ENCODE data around the gene CDKN3.
"Not testable (repeated sequence)": the region's sequence is repeated elsewhere in the genome, so short reads cannot be mapped to it uniquely, and the experiment has no call there.

CDKN3 gene

DNA sequence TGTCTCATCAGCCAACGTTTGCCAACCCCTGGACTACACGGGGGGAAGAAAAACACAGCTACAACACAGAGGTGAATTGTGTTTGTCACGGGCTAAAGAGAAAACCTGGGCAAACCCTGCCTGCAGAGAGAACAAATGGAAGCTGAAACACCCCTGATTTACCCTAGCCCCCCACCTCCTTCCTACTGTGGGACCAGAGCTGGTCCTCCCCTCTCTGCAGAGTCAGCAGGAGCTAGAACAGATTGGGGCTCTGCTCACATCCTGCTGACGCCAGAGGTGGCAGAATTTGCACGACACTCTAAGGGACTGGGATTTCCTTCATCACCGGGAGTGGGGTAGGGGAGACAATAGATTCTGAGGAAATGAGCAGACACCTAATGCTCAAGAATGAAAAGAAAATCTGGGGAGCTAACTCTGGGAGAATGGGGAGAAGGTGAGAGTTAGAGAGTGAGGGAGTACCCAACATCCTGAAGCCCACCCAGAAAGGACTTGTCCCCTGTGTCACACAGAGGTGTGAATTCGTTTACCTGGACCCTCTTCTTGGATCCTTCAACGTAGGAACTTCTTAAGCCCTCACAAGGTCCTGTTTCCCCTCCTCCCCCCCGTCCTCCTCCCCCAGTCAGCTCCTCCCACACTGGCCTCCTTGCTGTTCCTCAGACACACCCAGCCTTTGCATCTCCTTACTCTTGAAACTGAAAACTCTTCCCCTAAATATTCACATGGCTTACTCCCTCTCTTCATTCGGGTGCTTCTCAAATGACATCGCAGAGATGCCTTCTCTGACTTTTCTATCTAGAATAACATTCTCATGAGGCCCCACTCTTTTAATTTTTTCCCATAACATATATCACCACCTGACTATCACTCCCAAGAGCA, 26.2 kb upstream of the CDKN3 start:
- DNase-seq, result no peak

DNA sequence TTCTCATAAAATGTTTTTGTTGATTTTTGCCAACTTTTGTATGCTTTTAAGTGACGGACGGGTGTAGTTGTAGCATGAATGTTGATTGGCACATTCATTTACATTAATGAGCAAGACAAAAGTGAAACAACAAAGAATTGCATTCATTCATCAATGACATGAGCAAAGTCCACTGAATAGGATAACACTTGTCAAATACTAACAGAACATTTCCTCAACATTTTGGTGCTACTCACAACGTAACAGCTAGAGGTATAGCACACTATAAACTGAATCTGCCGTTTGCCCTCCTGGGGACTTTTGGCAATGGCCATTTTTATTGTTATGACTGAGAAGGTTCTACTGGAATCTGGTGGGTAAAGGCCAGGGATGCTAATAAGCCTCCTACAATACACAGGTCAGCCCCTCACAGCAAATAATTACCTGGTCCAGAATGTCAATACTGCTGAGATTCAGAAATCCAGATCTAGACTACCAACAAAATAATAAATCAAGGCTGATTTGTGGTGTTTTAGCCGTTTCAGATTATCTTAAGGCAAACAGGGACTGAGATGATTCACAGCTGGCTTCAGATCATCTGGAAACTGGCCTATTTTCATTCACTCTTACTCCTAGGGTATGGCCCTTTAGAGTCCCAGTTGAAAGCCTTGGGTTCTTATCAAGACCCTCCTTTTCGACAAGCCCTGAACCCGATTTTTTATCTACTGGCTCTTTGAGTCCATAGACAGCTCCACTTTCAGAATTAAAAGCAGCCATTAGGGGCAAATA, 22.5 kb upstream of the CDKN3 start:
- no peak for DNase-seq

DNA sequence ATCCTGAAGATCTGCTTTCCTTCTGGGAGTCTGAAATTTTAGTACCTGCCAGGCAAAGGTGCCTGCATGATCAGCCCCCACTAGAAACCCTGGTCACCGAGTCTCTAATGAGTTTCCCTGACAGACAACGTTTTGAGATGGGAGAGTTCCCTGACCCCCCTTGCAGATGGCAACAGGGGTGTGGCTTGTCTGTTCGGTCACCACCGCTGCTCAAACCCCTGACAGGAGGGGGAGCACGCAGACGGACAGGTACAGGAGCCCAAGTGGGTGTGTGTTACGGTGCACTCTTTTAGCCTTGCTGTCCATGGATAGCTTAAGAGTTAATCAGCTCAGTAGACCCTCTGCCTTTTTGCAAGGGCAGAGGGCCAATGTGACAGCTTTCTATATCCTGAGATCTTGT, 19.3 kb upstream of the CDKN3 start:
- no peak for DNase-seq

DNA sequence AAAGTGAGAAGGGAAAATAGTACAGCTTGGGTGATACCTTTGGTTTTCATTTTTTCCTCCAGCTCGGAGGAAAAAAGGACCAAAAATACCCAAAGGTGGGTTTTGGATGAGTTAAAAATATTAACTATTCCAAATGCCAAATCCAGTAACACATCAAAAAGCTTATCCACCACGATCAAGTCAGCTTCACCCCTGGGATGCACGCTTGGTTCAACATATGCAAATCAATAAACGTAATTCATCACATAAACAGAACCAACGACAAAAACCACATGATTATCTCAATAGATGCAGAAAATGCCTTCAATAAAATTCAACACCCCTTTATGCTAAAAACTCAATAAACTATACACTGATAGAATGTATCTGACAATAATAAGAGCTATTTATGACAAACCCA, 17.9 kb upstream of the CDKN3 start:
- not testable (repeated sequence) for DNase-seq

DNA sequence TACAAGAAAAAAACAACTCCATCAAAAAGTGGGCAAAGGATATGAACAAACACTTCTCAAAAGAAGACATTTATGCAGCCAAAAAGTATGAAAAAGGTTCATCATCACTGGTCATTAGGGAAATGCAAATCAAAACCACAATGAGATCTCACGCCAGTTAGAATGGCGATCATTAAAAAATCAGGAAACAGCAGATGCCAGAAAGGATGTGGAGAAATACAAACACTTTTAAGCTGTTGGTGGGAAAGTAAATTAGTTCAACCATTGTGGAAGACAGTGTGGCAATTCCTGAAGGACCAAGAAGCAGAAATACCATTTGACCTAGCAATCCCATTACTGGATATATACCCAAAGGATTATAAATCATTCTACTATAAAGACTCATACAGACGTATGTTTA, 16.2 kb upstream of the CDKN3 start:
- not testable (repeated sequence) for DNase-seq

DNA sequence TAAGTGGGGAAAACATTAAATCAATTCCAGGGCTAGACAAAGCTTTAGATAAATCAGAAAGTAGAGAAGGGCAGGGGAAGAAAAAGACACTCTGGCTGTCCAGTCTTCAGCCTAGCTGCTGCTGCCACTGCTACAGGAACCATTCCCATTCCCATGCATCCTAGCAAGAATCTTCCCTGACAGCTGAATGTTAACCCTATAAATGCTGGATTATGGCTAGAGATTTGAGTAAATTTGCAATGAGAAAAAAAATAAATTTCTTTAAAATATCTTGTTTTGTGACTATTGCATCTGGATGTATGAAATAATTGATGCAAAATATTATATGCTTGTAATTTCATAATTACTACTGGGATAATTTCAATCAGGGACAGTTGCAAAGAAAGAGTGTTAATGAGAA, 15.0 kb upstream of the CDKN3 start:
- no peak for DNase-seq

DNA sequence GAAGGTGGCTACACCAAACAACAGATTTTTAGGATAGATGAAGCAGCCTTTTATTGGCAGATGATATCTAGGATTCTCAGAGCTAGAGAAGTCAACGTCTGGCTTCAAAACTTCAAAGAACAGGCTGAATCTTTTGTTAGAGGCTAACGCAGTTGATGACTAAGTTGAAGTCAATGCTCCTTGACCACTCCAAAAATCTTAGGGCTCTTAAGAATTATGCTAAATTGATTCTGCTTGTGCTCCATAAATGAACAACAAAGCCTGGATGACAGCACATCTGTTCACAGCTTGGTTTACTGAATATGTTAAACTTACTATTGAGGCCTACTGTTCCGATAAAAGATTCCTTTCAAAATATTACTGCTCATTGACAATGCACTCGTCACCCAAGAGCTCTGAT, 13.0 kb upstream of the CDKN3 start:
- DNase-seq, result no peak

DNA sequence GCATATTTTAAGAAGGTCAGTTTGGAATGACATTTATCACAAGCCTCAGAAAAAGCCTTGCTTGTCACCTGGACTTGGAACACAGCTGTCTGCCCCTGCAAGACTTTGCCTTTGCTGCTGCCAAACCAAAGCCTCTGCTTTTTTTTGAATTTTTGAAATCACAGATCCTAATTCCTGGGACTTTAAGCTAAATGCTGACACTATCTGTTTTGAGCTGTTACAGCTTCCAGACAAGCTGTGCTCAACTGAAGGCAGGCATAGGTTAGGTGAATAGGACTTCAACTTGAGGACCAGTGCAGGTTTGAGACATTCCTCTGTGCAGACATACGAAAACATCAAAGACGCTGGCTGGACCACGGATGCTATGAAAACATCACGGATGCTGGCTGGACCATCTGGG, 11.3 kb upstream of the CDKN3 start:
- DNase-seq, result no peak

DNA sequence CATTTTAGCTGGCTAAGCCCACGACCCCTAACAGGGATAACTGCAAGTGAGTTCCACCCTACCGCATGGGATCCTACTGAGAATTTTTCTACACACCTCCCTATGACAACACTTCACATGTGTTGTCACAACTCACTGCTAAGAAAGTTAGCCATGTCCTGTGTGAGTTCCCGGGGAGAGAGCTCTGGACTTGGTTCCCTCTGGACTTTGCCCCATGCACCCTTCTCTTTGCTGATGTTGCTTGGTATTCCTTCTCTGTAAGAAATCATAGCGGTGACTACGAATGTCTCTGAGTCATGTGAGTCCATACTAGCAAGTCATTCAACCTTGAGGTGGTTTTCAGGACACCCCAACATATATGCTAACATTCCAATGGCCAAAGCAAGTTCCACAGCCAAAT, 9.5 kb upstream of the CDKN3 start:
- DNase-seq, result no peak

DNA sequence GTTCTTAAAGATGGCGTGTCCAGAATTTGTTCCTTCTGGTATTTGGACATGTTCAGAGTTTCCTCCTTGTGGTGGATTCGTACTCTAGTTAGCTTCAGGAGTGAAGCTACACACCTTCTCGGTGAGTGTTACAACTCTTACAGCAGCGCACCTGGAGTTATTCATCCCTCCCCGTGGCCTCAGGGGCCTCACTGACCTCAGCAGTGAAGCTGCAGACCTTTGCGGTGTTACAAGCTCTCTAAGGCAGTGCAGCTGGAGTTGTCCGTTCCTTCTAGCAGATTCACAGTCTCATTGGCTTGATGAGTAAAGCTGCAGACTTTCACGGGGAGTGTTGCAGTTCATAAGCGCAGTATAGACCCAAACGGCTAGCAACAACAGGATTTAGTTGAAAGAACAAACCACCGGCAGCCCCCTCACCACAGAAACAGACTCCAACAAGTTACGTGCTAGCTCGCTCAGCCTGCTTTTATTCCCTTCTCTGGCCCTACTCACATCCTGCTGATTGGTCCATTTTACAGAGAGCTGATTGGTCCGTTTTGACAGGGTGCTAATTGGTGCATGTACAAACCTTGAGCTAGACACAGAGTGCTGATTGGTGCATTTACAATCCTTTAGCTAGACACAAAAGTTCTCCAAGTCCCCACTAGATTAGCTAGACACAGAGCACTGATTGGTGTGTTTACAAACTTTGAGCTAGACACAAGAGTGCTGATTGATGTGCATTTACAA, 4.5 kb upstream of the CDKN3 start:
- no peak for DNase-seq

DNA sequence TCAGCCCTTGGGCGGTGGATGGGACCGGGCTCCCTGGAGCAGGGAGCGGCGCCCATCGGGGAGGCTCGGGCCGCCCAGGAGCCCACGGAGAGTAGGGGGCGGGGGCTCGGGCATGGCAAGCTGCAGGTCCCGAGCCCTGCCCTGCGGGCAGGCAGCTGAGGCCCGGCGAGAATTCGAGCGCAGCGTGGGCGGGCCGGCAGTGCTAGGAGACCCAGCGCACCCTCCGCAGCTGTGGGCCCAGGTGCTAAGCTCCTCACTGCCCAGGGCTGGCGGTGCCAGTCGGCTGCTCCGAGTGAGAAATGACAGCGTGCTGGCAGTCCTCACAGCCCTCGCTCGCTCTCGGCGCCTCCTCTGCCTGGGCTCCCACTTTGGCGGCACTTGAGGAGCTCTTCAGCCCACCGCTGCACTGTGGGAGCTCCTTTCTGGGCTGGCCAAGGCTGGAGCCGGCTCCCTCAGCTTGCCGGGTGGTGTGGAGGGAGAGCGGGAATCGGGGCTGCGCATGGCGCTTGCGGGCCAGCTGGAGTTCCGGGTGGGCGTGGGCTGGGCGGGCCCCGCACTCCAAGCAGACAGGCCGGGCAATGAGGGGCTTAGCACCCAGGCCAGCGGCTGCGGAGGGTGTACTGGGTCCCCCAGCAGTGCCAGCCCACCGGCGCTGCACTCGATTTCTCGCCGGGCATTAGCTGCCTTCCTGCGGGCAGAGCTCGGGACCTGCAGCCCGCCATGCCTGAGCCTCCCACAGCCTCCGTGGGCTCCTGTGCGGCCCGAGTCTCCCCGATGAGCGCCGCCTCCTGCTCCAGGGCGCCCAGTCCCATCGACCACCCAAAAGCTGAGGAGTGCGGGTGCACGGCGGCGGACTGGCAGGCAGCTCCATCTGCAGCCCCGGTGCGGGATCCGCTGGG, 3.6 kb upstream of the CDKN3 start:
- DNase-seq, result not testable (repeated sequence)

DNA sequence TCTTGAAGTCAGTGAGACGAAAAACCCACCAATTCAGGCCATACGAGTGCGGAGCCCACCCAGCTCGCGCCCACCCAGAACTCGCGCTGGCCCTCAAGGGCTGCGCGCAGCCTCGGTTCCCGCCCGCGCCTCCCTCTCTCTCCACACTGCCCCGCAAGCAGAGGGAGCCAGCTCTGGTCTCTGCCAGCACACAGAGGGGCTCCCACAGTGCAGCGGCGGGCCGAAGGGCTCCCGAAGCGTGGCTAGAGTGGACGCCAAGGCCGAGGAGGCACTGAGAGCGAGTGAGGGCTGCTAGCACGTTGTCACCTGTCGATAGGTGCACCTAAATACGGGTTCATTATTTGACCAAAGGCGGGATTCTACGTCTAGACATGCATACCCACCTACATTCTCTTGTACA, 2.2 kb upstream of the CDKN3 start:
- no peak for DNase-seq

DNA sequence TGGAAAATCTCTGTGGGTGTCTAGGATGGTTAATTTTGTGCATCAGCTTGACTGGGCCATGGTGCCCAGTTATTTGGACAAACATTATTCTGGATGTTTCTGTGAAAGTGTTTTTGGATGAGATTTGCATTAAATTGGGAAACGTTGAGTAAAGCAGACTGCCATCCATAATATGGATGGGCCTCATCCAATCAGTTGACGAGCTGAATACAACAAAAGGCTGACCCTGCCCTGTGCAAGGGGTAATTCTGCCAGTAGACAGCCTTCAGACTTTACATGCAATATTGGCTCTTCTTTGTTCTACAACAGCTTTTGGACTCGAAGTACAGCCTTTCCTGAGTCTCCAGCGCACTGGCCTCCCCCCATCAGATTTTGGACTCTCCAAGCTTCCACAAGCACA, 1.5 kb upstream of the CDKN3 start:
- no peak for DNase-seq

DNA sequence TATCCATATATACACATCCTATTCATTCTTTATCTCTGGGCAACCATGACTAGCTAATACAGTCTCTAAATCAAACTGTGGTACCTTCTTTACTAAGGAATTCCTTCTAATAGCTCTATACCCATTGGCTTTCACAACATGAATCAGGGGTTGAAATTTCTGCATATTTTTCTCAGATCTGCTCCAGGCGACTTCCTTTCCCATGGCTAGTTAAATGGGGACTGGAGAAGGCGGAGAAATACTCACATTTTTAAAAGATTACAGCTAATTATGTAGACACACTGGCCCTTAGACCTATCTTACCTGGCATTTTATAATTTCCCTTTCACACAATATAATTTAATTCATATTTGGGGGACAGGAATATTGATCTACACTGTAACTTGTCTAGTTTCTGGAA, 1.1 kb upstream of the CDKN3 start:
- no peak for DNase-seq

DNA sequence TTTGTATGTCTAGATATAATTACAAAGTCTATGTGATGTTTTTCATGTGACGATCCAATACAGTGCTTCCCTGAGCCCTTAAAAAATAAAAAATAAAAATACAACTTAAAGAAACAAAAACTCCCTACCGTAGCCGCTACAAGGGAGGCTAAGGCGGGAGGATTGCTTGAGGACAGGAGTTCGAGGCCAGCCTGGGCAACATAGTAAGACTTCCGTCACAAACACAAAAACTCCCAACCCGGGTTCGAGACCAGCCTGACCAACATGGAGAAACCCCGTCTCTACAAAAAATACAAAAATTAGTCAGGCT, 669 bp upstream of the CDKN3 start:
- no peak for DNase-seq

DNA sequence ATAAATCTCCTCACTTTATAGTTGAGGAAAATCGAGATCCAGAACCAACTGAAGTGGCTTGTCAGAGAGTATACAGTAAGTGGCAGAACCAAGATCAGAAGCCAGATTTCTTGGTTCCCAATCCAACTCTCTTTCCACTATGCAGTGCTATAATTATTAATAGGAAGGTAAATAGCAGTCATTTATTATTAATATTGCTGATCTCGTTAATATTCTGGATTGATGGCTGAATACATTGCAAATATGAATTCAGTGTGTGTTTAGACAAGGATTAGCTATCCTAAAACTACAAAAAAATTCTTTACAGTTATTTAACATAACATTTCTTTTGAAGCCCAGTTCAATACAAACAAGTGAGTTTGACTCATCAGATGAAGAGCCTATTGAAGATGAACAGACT, 2.8 kb downstream of the CDKN3 start:
- DNase-seq, result no peak

DNA sequence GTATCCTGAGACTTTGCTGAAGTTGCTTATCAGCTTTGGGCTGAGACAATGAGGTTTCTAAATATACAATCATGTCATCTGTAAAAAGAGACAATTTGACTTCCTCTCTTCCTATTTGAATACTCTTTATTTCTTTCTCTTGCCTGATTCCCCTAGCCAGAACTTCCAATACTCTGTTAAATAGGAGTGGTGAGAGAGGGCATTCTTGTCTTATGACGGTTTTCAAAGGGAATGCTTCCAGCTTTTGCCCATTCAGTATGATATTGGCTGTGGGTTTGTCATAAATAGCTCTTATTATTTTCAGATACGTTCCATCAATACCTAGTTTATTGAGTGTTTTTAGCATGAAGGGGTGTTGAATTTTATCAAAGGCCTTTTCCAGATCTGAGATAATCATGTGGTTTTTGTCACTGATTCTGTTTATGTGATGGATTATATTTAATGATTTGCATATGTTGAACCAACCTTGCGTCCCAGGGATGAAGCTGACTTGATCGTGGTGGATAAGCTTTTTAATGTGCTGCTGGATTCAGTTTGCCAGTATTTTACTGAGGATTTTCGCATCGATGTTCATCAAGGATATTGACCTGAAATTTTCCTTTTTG, 6.7 kb downstream of the CDKN3 start:
- DNase-seq, result not testable (repeated sequence)

DNA sequence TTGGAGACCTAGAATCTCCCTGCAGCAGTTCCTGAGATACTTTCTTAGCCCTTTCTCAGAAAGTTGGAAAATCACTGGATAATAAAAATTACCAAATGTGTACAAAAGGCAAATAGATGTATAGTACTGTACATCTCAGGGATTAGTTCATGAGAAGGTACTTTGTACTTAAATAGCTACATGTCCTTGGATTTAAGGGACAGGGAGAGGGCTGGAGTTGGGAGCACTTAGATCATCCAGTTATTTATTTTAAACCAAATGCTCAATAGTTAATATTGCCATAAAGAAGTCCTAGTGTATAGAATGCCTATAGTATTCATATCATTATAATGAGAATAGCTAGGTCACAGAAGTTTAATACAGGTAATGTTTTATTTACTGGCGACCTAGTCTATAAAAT, 13.4 kb downstream of the CDKN3 start:
- DNase-seq, result no peak

DNA sequence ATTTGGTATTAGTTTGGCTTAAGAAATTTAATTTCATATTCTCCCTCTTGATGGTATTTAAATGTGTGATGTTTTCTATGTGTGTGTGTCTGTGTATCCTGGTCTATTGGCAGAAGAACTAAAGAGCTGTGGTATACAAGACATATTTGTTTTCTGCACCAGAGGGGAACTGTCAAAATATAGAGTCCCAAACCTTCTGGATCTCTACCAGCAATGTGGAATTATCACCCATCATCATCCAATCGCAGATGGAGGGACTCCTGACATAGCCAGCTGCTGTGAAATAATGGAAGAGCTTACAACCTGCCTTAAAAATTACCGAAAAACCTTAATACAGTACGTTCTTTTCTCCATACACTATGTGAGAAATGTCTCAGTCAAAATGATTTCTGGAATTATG, 14.6 kb downstream of the CDKN3 start:
- DNase-seq, result no peak

DNA sequence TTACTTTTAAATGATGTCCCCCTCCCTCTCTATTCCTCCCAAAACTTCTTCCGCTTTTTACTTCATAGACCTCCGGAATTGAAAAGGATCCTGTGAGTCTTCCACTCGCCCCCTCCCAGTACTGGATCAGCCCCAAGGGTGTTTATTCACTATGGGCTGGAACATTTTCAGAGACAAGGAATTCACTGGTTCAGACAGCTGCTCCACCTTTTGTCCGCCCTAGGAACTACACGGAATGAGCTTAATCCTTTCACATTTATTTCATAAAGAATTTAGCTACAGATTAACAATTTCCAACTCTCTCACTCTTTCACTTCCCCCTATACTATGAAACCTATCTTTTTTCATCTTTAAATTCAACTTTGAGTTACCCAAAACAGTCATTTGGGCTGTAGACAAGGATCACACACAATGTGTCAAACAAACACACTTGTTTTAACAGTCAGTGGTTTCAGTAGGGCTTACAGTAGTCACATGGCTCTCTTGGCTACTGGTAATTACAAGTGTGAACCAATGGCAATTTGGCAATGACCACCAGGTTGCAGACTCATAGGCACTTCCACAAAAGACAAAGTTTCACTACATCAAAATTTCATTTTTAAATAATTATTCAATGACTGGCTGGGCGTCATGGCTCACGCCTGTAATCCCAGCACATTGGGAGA, 23.8 kb downstream of the CDKN3 start:
- no peak for DNase-seq

DNA sequence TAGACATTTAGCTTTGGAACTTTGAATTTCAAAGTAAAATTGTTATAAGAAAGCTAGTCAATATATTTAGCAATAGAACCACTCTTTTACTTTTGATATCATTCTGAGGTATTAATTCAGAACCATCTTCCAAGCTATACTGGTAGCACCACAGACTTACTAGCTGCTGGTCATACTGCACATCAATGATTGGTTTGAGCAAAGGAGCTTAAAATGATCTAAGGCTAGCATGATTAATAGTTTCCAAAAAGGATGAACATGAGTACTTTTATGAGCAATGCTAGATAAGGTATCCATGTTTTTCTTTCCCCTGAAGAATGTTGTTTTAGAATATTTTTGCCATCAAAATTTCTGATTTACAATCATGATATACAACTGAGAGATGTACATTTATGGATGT, 27.2 kb downstream of the CDKN3 start:
- no peak for DNase-seq

DNA sequence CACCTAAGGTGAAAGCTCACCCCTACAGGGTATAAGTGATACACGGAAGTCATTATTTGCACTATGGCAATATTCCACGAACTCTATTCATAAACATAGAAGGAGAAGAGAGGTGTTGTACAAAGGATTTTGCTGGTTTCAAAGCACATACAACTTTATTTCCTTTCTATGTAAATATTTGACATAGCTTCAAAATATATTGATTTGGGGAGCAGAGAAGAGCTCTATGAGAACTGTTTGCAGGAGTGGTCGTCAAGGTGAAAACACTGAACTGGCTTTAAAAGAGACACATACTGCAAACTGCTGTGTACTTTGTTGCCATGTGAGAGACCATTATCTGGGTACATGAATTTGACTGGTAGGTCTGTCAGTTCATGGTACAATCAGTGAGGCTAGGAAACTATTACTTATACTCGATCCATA, 27.7 kb downstream of the CDKN3 start:
- DNase-seq, result no peak
